Erythroblast (primary cell): Measurements from ENCODE around the gene KRTAP13-1.

Experiments
- DNase-seq, 2 experiments: peaks; one replicate each; lab custom pipeline; 2025; lab: John Stamatoyannopoulos, UW
- GATA1 ChIP-seq: IDR thresholded peaks from 2 replicates; pipeline ENCODE4 v1.6.1; 2011; ENCODE audit warnings: low read depth, mild to moderate bottlenecking, control low read depth, low read length, moderate library complexity
- POLR2A ChIP-seq: IDR thresholded peaks from 2 replicates; pipeline ENCODE4 v1.6.1; 2011; ENCODE audit warnings: mild to moderate bottlenecking, low read length

KRTAP13-1 gene

DNA sequence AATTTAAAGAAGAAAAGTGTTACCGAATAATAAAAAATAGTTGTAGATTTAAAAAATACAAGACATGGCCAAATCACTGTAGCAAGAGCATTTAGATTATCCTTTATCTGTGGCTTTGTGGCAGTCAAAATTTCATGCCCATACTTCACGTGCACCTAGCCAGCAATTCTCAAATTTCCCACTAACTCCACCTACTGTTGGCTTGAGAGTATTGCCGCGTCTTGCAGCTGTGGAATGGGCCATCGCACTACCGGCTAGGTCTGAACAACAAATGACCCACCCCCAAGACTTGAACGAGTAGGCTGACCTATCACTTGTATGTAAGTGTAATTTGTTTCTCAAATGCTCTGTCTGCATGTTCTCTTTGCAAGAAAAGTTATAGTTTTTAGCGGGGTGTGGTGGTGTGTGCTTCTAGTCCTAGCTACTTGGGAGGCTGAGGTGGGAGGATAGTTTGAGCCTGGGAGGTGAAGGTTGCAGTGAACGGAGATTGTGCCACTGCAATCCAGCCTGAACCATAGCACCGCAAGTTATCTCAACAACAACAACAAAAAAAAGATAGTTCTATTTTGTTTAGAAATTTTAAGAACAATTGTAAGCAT, 38.3 kb downstream of the KRTAP13-1 start:
- peak; percentile 12 to 32 for DNase-seq
- no peak for TF ChIP-seq GATA1
- TF ChIP-seq POLR2A, result no peak

DNA sequence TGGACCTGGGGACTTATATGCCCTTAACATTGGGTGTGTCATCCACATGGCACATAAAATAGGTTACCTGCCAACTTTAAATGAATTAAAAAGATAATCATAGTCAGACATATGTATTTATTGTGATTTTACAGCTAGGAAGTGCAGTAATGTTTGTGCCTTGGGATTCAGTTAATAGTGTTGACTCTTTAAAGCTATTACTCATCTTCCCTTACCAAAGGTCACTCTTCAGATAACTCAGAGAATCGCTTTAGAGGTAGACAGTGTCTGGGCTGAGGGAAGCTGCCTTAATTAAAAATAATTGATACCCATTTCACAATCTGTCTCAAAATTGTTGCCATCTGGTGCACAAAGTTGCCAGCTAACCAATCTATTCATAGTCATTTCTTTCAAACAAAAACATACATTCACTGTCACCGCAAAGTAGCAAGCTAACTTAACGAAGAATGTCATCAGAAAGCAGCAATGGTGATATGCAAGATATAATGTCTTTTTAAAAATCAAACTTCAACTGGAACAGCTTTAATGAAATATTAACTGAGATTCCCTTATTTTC, 41.3 kb downstream of the KRTAP13-1 start:
- DNase-seq, result no peak
- TF ChIP-seq GATA1 (no peak), POLR2A (no peak)

DNA sequence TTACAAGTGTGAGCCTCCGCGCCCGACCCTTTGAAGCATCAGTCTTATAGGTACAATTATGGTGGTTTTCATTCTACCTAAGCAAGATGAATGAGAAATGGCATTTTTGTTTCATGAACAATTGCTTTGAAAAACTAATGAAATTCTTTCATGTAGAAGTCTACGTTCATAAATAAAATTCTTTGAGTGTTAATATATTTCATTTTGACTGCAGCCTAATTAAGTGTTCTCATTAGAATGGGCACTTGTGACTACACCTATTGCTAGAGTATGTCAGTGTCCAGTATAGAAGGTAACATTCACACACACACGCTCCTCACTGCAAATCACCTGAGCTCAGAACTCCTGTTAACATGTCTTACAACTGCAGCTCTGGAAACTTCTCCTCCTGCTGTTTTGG, 44.1 kb downstream of the KRTAP13-1 start, which contains the start of gene KRTAP15-1:
Gene KRTAP15-1, plus strand, starts transcription at position 301 of the 400 bp plus-strand sequence. Its CDS starts 53 bp downstream, at position 354.
- DNase-seq, result no peak
- TF ChIP-seq GATA1, result no peak
- no peak for TF ChIP-seq POLR2A

DNA sequence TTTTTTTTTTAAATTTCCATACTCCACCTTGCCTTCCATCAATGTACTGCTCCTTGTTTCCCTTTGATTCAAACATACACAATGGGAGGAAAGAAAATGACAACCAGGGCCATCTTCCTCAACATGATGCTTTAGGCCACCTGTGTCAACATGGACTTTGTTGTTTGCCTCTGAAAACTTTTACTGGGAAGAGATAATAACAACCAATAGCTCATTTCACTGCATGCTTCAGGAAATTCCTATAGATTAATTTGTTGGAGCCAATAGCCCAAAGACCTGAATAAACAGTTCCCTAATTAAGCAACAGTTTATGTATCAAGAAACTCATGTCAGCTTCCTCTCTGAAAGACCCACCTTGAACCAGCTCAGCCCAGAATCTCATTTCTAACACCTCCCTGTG, 47.4 kb downstream of the KRTAP13-1 start:
- DNase-seq, result no peak
- TF ChIP-seq POLR2A (no peak), GATA1 (no peak)

DNA sequence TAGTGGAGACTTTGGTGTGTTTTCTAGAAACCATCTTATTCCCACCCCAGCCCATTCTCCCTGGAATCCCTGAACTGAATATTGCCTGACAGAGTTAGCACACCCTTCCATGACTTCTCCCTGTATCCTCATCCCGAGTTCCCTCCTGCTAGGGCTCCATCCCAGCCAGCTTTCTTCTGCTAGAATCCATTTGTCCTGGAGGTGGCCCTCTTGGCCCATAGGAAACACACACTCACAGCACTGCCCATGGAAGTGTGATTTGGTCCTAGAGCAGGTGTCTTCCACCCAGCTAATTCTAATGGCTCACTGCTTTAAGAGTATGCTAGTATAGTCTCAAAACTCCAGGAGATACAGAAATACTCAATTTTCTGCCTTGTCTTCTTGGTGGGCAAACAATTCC, 48.4 kb downstream of the KRTAP13-1 start:
- no peak for DNase-seq
- no peak for TF ChIP-seq POLR2A
- TF ChIP-seq GATA1, result no peak
